GM18498 (cell line): ENCODE measurements around the gene COL11A1.
"Not testable (repeated sequence)": the region's sequence is repeated elsewhere in the genome, so short reads cannot be mapped to it uniquely, and the experiment has no call there.

Experiments
- ATAC-seq: cut with Tn5 transposase; IDR thresholded peaks from one replicate; pipeline ENCODE4 v1.9.1; 2021; ENCODE audit warnings: mild to moderate bottlenecking, moderate library complexity; ENCODE audit not compliant: unreplicated experiment

COL11A1 gene

DNA sequence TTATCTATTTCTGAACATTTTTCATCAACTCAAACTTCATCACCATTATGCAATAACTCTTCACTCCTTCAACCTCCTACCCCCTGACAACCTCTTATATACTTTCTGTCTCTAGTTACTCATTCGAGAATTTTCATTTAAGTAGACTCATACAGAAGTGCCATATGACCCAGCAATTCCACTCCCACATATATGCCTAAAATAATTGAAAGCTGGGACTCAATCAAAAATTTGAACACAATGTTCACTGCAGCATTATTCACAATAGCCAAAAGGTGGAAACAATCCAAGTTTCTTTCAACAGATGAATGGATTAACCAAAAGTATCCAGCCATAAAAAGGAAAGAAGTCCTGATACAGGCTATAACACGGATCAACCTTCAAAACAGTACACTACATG lies 24.1 kb downstream of the COL11A1 start:
- ATAC-seq, result no peak

DNA sequence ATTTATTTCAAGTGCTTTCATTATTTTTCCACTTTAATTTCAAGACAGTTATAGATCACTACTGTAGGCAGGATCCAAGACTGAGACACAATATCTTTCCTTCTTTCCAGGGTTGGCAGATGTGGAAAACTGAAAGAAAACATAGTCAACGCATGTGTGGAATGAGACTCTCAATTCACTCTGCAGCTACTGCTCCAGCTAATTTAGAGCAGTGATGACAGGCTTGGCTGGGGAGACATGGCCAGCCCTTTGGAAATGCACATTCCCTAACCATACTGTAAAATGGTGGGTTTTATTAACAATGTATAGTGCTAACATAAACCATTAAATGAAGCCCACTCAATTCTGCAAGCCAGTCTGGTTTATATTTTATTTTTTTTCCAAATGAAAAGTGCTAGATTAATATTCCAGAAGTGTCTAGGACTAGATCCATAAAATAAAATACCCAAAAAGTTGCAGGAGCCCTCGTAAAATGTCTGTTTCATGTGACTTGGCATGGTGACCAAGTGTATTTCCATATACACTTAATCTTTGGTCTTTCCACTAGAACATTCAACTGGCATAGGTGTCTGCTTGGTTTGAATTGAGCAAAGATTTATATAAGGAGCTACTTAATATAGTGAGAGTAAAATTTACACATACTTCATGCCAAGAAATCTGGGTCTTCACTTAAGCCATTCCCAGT lies 32.9 kb downstream of the COL11A1 start:
- no peak for ATAC-seq

DNA sequence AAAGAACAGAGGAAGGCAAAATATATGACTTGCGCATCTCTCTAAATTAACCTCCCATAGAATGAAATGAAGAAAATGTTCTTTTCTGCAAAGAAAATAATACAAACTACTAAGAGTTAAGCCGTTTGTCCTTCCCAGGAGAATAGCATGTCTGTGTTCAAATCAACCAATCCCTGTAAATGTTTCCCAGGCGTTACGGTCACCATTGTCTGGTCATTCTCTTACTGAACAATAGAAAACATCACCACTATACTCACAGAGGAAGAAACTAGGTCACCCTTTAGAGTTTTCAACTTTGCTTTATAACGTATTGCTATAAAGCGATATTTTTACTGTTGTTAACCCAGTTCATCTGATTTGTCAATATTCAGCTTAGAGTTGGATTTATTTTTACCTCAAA lies 34.1 kb downstream of the COL11A1 start:
- ATAC-seq, result no peak

GRCh38 chr1:103069201-103069600 lies 39.1 kb downstream of the COL11A1 start:
- no peak for ATAC-seq

DNA sequence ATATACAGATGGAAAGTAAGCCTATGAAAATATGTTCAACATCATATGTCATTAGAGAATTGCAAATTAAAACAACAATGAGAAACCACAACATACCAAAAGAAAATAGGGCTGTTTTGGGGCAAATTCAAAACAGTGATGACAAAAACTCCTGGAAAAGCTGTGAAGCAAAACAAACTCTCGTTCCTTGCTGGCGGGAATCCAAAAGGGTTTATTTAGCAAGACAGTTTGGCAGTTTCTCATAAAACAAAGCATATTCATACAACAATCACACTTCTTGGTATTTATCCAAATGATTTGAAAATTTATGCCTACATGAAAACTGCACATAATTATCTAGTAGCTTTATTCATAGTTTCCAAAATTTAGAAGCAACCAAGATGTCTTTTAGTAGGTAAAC lies 44.4 kb downstream of the COL11A1 start:
- no peak for ATAC-seq

- ATAC-seq, result no peak
Observed at GRCh38 chr1:103058391-103058790, 49.9 kb downstream of the COL11A1 start.

- no peak for ATAC-seq
Observed at GRCh38 chr1:103056423-103056822, 51.9 kb downstream of the COL11A1 start.

DNA sequence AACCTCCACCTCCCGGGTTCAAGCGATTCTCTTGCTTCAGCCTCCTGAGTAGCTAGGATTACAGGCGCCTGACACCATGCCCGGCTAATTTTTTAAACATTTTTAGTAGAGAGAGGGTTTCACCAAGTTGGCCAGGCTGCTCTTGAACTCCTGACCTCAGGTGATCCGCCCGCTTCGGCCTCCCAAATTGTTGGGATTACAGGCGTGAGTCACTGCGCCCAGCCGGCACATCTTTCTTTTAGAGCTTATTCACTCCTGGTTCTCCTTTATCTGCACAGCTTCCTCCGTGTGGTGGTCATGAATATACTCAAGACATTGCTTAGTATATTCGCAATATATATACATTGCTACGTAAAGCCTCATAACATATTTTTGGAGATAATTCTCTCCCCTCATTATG lies 80.2 kb downstream of the COL11A1 start:
- not testable (repeated sequence) for ATAC-seq

DNA sequence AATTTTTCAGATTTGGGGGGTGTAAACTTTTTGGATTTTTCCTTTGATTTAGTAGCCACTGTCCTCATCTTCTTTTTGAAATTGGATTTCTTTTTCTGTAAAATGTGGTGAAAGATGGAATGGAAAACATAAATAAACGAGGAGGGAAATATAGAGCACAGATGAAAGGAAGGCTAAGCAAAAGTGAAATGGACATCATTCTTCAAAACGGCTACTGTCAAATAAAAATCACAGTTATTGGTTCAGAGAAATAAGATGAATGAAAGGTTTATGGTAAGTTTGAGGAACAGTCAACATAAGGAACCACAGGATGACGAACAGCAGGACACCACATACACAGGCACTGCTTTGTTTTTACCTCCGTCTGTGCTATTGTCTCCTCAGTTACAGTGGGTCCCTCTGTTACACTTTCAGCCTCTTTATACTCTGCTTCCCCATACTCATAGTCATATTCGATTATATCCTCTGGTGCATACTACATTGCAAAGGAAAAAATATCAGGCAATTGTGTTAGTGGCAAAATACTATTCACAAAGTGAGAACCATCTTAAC lies 82.4 kb downstream of the COL11A1 start:
- ATAC-seq, result no peak

DNA sequence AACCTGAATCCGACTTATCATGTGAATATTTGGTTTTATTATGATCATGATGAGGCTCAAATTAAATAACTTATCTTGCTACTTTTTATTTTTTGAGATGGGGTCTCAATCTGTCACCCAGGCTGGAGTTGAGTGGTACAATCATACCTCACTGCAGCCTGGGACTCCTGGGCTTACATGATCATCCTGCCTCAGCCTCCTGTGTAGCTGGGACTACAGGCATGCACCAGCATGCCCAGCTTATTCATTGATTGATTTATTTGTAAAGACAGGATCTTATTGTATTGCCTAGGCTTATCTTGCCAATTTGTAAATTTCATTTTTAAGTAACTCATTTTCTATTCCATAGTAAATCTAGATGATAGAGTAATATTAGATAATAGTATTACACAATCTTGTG lies 84.3 kb downstream of the COL11A1 start:
- ATAC-seq, result no peak

- no peak for ATAC-seq
Observed at GRCh38 chr1:103002005-103002404, 106.3 kb downstream of the COL11A1 start.

DNA sequence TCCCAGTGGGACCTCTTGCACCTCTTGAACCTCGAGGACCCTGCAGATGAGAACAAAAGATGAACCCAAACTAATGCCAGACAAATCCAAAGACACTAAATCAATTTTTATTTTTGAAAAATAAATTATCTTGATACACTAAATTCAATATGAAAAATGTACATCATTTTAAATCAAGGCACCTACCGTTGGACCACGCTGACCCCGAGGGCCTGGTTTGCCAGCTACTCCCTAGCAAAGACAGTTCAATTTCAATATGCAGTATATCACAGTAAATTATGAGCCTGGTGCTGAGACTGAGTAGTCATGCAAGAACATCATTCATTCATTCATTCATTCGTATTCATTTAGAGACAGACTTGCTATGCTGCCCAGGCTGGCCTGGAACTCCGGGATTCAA lies 129.4 kb downstream of the COL11A1 start:
- no peak for ATAC-seq

DNA sequence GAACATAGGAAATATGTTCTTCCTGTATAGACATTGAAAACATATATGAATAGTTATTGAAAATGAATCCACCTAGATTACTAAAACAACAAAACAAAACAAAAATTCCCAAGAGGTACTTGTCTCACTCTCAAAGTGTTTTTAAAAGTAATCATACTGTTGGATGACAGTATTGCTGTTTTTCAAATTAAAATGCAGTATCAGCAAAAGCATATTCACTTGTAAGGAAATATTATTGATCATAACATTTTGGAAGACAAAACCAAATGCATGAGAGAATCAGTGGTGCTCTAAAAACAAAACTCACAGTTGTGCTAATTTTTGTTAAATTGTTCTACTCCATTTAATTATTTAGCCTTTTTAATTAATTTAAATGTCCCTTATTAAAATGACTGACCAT lies 131.0 kb downstream of the COL11A1 start:
- no peak for ATAC-seq

- peak; percentile 57 for ATAC-seq
Observed at GRCh38 chr1:102970496-102971078, 137.7 kb downstream of the COL11A1 start.

DNA sequence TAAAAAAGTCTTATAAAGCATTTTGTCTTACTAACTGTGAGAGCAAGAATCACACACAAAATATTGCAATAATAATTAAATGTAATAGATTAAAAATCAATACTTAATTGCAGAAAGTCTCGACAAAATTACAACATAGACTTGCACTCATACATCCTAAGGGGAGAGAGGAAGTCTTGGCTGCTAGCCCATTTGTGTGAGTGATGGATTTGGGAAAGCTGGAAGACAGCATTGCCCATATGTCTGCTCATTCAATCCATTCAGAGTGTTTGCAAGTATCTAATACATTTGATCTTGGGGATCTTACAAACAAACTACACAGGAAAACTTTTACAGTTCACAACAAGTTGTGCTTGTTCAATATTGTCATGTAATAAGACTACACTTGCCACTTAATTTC lies 140.5 kb downstream of the COL11A1 start:
- no peak for ATAC-seq

DNA sequence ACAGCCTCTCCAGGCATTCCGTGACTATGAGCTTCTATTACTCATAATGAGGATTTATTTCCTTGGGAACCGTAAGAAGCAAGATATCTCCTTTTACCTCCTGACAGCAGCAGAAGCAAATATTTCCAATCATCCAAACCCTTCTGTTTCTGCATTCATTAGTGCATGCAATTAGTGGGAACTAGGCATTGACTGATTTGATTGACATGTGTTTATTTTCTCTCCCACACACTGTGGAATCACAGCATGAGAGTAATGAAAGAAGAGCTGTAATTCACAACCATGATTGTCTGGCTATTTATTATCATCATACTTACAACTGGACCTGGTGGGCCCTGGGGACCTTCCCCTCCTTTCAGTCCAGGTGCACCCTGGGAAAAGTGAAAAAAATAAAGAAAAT lies 146.8 kb downstream of the COL11A1 start:
- ATAC-seq, result no peak

- ATAC-seq, result no peak
Observed at GRCh38 chr1:102954576-102954975, 153.7 kb downstream of the COL11A1 start.

DNA sequence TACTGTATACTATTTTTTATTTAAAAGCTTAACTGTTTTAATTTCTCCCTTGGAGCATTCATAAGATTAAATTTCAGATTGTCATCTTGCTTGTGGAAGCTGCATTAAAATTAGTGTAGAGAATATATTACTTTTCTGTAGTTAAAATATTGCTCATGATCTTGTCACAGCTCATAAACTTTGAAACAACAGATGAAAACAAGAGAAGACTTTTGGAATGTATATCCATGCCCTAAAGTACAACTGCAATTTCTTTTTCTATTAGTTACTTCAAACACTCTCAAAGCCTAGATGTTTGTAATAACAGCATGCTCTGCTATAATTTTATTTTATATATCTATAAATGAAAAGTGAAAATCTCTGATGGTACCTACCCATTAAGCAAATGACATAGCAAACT lies 155.9 kb downstream of the COL11A1 start:
- no peak for ATAC-seq

- ATAC-seq, result no peak
Observed at GRCh38 chr1:102942324-102942723, 166.0 kb downstream of the COL11A1 start.

GRCh38 chr1:102941366-102941947 lies 166.9 kb downstream of the COL11A1 start:
- ATAC-seq, result no peak

DNA sequence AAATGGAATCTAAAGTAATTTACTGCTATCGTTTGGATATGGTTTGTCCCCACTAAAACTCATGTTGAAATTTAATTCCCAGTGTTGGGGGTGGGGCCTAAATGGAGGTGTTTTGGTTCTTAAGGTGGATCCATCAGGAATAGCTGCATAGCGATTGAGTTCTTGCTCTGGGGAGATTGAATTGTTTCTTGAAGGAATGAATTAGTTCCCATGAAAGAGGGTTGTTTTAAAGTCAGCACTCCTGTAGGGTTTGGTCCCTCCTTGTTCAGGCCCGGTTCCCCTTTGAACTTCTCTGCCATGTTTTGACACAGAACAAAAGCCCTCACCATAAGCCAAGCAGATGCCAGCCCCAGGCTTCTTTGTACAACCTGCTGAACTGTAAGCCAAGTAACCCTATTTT lies 170.9 kb downstream of the COL11A1 start:
- ATAC-seq, result no peak

GRCh38 chr1:102933362-102933761 lies 175.0 kb downstream of the COL11A1 start:
- ATAC-seq, result not testable (repeated sequence)
